ENCODE measurements around the gene INHBC.
"Not testable (repeated sequence)": the region's sequence is repeated elsewhere in the genome, so short reads cannot be mapped to it uniquely, and the experiment has no call there.

The INHBC gene

DNA sequence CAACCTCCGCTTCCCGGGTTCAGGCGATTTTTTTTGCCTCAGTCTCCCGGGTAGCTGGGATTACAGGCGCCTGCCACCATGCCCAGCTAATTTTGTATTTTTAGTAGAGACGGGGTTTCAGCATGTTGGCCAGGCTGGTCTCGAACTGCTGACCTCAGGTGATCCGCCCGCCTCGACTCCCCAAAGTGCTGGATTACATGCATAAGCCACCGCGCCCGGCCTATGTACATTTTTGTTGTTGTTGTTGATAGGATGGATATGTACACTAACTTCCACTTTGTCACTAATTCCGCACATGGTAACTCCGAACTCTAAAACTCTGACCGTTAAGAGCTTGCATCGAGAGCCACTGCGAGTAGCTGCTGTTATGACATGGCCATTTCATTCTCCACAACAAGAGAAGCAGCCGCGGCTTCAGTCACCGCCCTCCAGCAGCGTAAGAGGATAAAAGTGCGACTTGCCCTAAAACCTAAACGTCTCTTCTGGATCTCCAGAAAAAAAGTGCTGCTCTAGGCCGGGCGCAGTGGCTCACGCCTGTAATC is 52.5 kb downstream of the INHBC start:
- no peak for DNase-seq (ENCODE audit: low read depth)

DNA sequence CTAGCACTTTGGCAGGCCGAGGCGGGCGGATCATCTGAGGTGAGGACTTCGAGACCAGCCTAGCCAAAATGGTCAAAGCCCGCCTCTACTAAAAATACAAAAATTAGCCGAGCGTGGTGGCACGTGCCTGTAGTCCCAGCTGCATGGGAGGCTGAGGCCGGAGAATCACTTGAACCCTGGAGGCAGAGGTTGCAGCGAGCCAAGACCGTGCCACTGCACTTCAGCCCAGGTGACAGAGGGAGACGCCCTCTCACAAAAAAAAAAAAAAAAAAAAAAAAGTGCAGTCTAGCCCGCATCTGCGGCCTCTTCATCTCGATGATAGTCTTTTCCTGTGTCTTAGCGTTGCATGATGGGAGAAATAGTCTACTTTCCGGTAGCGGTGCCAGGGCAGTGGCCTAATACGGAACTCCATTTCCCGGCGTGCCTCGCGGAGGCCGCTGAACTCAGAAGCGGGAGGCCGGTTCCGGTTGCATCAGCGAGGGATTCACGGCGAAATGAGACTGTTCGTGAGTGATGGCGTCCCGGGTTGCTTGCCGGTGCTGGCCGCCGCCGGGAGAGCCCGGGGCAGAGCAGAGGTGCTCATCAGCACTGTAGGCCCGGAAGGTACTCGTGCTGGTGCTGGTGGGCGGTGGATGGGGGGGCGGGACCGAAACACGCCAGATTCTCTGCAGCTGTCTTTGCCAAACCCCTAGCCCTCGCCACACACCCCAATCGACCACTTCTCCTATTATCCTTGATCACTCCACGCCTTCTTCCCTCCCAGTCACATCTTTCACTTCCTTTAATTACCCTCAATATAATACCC is 53.2 kb downstream of the INHBC start, which contains the start of gene MARS1:
Gene MARS1 (plus strand): TSS at position 472 of the 805 bp plus-strand sequence. CDS start 23 bp downstream, at position 495.
- peak; percentile 87 for DNase-seq (ENCODE audit: low read depth)

DNA sequence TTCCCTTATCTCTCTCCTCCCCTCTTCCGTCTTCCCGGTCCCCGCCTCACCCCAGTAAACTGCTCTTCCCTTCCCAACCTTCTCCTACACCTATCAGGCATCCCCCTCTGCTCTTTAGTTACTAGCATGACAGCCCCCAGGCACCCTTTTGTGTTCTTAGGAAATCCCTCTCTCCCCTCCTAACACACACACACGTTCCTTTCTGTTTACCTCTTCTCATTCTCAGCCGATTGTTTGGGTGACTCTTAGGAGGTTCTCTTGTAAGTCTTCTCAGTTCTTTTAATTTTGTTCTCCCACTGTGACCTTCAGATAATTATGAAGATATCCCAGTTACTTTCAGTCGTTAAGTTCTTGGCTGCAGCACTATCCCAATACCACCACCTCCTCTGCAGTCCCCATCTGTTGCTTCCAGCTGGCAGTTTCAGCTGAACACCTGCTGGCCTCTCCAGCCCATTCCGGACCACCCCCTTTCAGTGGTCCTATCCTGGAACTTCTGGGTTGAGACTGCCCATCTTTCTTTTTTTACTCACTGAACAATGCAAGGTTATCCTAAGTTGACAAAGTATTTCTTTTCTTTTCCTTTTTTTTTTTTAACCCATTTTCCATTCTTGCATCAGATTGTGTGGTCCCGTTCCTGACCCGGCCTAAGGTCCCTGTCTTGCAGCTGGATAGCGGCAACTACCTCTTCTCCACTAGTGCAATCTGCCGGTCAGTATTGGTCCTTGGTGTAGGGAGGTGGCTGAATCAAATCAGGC is 54.0 kb downstream of the INHBC start:
- DNase-seq (ENCODE audit: low read depth) = no peak

DNA sequence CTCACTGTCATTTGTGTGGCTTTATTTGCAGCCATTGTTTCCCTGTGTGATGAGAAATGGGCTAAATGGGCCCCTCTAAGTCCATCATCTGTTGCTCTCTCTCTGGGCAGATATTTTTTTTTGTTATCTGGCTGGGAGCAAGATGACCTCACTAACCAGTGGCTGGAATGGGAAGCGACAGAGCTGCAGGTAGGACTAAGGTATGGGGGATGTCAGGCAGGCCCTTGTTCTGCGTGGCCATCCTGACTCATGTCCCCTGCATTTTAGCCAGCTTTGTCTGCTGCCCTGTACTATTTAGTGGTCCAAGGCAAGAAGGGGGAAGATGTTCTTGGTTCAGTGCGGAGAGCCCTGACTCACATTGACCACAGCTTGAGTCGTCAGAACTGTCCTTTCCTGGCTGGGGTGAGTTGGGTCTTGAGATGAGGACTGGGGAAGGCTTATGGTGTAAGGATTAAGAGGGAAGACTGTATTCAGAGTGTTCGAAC is 54.6 kb downstream of the INHBC start:
- DNase-seq (ENCODE audit: low read depth) = no peak

DNA sequence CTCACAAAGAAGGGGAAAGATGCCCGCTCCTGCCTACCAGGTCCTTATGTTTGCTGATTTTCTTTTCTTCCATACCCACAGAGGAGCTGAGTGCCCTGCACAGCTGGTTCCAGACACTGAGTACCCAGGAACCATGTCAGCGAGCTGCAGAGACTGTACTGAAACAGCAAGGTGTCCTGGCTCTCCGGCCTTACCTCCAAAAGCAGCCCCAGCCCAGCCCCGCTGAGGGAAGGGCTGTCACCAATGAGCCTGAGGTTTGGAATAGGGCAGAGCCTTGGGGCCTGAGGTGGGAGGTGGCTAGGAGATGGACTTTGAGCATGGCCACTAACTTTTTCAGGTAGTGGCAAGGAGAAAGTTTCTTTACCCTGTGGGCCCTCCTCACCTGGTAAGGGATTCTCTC is 55.5 kb downstream of the INHBC start:
- DNase-seq (ENCODE audit: low read depth) = no peak

DNA sequence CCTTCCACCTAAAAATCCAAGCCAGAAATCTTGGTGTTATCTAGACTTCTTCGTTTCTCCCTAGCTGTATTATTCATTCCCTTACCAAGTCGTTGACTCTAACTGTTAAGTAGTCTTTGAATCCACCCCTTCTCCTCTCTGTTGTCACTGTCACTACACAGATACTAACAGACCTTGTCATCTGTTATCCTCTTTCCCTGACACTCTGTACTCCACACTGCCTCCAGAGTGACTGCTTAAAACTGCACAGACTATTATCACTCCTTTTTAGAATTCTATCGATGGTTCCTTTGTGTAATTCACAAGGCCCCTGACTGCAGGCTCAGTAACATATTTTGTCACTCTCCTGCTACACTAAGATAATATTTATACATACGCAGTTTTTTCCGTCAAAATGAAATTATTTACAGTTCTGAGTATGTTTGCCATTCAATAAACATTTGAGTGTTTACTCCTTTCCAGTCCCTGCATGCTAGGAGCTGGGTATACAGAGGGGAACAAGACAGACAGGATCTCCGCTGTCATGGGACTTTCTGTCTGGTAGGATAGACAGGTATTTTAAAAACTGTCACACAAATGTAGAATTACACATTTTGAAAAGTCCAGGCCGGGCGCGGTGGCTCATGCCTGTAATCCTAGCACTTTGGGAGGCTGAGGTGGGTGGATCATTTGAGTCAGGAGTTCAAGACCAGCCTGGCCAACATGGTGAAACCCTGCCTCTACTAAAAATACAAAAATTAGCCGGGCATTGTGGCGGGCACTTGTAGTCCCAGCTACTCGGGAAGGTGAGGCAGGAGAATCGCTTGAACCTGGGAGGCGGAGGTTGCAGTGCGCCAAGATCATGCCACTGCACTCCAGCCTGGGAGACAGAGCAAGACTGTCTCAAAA is 57.1 kb downstream of the INHBC start:
- DNase-seq (ENCODE audit: low read depth) = no peak

DNA sequence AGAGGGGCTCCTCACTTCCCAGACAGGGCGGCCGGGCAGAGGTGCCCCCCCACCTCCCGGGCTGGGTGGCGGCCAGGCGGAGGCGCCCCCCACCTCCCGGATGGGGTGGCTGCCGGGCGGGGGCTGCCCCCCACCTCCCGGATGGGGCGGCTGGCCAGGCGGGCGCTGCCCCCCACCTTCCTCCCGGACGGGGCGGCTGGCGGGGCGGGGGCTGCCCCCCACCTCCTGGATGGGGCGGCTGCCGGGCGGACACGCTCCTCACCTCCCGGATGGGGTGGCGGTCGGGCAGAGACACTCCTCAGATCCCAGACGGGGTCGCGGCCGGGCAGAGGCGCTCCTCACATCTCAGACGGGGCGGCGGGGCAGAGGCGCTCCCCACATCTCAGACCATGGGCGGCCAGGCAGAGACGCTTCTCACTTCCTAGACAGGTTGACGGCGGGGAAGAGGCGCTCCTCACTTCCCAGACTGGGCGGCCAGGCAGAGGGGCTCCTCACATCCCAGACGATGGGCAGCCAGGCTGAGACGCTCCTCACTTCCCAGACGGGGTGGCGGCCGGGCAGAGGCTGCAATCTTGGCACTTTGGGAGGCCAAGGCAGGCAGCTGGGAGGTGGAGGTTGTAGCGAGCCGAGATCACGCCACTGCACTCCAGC is 60.6 kb downstream of the INHBC start:
- DNase-seq (ENCODE audit: low read depth) = not testable (repeated sequence)

DNA sequence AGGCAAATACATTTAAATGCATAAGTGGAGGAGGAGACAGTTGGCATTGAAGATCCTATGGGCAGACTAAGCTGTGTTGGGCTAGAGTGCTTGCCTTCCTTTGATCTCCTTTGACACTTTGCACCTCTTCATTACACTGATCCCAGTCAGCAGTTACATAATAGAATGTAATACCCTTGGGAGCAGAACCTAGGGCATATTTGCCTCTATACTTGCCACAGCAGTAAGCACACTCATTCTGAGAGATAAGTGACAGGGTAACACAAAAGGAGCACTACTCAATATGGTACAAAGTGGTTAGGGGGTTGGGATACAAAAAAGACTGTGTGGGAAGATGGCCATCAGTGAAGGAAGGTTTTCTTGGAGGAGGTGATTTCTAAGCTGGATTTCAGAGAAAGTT is 62.2 kb downstream of the INHBC start:
- DNase-seq (ENCODE audit: low read depth) = no peak

DNA sequence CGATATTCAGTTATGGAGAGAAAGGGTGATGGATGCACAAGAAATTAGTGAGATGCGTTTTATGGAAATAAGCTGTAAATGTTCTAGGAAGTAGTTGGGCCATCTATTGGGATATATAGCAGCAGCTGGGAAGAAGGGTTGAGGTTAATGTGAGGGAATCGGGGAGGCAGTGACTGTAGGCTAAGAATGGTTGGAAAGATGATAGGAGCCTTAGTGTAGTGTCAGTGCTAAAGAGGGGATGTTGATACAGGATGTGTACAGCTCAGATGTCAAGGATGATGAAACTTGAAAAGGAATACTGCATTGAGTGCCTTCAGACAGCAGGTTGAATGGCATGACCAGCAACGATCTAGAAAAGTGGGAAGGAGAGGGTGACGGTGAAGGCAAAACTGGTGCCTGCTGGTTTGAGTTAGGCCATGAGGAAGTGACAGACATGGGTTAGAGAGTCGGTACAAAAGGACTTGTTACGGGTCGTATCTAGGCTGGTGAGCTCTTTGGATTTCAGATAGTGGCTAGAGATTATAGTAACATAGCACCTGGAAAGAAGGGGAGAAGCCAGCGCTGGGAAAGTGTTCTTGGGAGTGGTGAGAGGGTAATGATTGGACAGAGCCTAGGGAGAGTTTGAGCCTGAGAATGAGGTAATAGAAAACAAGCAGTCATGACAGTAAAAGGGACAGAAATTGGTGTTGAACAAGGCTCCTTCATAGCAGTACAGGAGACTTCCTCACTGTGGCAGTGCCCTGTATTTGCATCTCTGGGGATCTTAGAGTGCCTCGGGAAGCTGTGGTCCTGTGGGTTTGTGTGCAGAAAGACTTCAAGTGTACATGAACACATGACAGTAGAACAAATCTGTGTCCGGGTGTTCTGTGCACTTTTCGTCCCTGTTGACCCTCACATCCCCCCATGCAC is 62.9 kb downstream of the INHBC start:
- DNase-seq (ENCODE audit: low read depth) = no peak

DNA sequence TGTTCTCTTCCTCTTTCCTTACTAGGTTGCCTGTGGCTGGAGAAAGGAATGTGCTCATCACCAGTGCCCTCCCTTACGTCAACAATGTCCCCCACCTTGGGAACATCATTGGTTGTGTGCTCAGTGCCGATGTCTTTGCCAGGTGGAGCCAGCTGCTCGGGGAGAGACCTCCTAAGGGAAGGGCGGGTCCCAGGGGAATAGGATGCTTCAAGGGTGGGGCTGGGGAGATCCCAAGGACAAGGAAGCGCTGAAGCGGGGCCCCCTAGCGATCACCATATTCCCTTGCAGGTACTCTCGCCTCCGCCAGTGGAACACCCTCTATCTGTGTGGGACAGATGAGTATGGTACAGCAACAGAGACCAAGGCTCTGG is 63.5 kb downstream of the INHBC start:
- no peak for DNase-seq (ENCODE audit: low read depth)

DNA sequence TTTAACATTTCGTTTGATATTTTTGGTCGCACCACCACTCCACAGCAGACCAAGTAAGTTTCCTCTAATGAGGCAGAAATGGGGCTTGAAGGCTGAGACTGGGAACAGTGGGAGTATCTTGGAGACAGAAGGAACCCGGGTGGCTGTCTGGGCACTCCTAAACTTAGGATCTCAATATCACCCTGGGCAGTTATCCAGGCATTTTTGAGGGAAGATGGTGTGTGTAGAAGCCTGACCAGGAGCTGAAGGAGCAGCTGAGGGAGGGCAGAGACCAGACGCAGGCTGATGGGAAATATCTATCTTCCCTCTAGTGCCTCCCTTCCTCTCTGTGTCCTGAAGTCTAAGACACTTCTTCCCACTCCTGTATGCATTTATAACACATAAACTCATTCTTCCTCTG is 64.0 kb downstream of the INHBC start:
- DNase-seq (ENCODE audit: low read depth) = no peak

DNA sequence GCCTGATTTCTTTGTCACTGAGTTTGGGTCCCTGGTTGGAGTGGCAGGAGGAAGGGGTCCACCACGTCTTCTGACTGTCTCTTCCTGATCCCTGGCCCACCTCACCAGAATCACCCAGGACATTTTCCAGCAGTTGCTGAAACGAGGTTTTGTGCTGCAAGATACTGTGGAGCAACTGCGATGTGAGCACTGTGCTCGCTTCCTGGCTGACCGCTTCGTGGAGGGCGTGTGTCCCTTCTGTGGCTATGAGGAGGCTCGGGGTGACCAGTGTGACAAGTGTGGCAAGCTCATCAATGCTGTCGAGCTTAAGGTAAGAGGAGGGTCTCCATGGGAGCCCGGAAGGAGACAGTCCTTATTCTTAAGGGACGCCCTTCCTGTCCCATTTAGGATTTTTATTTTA is 65.6 kb downstream of the INHBC start:
- no peak for DNase-seq (ENCODE audit: low read depth)

Measured in stimulated activated CD8-positive, alpha-beta memory T cell treated with anti-CD3 and anti-CD28 coated beads, Interleukin-4, amount 100 ng/mL, for 24 hours (primary cell).